GM21619 (cell line): ENCODE measurements around the gene FKBP8.
"Not testable (repeated sequence)": the region's sequence is repeated elsewhere in the genome, so short reads cannot be mapped to it uniquely, and the experiment has no call there.

Experiments
- ATAC-seq: cut with Tn5 transposase; IDR thresholded peaks from one replicate; pipeline ENCODE4 v1.9.1; 2021; ENCODE audit not compliant: unreplicated experiment

FKBP8 gene

DNA sequence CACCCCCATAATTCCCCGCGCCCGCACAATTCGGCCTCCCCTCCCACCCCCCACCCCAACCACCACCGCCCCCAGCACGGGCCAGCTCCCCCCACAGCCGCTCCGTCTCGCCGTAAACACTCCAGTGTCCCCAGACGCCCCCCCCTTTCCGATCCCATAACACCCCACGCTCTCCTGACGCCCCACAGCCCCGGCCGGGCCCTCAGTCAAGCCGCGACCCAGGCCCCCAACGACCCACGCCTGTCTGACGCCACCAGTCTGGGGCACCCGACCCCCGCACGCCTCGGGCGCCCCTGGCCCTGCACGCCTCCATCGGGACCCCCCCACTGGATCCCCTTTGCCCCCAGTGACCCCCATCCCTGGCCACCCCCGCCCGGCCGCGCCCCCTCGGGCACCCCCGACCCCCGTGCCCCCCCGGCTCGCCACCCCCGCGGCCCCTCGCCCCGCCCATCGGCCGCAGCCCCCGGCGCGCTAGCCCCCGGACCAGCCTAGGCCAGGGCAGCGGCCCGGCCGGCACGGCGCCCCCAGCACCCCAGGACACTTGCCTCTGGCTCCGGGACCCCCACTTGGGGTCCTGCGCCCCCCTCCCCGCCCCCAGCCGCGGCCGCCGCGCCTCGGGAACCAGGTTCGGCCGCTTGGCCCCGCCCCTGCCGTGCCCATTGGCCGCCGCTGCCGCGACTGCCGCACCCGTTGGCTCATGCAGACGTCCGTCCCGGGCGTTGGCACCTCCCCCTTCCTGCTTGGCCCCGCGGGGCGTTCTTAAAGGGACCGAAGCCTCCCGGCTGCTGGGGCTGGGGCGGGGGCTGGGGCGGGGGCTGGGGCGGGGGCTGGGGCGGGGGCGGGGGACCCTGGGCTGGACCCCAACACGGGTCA, at the start of gene FKBP8:
FKBP8 (minus strand) TSS at position 633 of the 873 bp plus-strand sequence. CDS start 1,603 bp downstream, outside the sequence.
- ATAC-seq: peak; percentile 83

DNA sequence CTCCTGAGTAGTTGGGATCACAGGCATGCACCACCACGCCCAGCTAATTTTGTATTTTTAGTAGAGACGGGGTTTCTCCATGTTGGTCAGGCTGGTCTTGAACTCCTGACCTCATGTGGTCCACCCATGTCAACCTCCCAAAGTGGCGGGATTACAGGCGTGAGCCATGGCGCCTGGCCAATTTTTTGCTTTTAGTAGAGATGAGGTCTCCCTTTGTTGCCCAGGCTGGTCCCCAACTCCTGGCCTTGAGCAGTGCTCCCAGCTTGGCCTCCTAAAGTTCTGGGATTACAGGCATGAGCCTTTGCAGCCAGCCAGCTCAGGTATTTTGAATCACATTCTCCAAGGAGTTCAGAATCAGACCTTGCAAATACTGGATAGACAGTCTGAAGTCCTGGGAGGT, 49.4 kb upstream of the FKBP8 start:
- not testable (repeated sequence) for ATAC-seq

DNA sequence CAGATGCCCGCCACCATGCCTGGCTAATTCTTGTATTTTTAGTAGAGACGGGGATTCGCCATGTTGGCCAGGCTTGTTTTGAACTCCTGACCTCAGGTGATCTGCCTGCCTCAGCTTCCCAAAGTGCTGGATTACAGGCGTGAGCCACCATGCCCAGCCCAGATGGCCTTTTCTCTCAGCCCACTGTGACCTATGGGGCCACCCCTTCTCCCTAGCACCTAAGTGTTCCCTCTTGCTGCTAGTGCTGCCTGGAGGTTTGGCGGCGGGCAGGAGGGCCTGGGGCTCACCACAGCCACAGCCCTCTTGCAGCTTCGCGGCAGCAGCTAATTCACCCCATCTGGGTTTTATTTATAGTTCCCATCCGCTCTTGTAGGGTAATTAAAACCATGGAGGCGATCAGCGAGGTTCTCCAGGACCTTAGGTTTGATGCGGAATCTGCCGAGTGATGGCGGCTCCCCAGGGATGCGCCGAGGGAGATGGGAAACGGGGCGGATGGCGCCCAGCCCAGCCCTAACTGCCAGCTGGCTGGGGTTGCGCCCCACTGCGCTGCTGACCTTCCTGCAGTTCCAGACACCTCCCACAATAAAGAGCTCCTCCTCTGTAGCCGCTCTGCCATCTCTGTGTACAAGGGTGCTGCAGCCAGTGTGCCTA, 48.5 kb upstream of the FKBP8 start:
- ATAC-seq: no peak

DNA sequence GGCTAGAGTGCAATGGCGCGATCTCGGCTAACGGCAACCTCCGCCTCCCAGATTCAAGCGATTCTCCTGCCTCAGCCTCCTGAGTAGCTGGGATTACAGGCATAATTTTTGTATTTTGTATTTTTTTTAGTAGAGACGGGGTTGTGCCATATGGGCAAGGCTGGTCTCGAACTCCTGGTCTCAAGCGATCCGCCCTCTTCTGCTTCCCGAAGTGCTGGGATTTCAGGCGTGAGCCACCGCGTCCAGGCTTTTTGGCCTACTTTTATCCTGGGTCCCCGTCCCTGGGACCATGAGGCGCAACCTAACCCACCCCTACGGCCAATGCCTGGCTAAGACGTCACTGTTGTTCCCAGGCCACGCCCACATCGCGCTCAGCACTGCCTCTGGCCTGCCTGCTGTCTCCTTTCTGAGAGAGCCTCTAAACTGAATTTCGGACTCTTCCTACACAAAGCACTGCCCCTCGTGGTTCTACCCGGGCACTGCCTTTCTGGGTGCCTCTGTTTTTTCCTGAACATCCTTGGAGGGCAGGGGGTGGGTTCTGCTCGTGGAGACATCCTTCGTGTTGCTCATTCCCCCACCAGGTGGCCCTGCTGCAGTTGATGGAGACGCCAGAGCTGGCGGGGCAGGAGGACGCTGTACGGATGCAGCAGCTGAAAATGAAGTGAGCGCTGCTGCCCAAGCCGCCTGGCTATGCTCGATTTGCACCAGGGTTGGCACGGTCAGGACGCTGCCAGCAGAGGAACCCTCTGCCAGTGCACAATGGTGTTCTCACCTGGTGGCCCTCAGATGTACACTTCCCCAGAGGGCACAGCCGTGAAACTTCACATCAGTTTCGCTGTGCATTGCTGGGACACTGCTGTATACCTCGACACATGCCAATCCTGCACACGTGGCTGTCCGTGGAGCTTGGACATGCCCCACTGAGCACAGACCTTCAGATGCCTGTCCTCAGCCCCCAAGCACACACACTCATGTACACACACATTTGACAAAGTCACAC, 47.2 kb upstream of the FKBP8 start:
- ATAC-seq: no peak

DNA sequence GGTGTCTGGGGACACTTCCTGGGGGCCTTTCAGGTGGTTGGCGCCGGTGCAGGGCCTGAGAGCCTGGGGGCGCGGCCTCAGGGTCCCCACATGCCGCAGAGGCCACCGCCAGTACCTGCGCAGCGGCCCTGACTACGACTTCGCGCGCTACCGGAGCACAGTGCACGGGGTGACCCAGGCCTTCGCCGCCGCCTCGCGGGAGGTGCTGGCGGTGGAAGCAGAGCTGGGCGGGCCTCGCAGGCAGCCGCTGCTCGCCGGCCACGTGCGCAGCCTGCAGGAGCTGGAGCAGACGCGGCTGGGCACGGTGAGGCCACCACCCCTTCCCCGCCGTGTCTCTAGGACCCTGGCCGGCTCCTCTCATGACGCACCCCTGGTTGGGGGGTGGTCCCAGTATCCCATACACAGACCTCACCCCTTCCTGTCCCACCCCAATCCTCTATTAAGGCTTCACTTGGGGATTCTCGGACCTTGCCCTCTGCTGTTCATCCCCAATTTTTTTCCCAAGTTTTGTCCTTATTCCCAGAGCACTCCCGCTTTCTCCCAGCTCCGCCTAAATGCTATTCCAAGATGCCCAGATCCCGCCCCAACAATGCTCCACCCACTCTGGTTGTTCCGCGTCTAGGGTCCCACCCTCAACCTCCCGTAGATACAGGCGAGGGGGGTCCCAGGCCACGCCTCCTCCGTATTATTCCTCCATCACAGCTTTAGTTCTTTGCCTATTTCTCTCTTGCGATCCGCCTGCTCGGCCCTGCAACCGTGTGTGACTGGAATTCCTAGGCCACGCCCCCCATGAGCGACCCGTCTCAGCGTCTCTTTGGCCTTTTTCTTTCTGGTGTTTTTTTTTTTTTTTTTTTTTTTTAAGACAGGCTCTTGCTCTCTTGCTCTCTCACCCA, 46.3 kb upstream of the FKBP8 start:
- peak; percentile 20 for ATAC-seq

DNA sequence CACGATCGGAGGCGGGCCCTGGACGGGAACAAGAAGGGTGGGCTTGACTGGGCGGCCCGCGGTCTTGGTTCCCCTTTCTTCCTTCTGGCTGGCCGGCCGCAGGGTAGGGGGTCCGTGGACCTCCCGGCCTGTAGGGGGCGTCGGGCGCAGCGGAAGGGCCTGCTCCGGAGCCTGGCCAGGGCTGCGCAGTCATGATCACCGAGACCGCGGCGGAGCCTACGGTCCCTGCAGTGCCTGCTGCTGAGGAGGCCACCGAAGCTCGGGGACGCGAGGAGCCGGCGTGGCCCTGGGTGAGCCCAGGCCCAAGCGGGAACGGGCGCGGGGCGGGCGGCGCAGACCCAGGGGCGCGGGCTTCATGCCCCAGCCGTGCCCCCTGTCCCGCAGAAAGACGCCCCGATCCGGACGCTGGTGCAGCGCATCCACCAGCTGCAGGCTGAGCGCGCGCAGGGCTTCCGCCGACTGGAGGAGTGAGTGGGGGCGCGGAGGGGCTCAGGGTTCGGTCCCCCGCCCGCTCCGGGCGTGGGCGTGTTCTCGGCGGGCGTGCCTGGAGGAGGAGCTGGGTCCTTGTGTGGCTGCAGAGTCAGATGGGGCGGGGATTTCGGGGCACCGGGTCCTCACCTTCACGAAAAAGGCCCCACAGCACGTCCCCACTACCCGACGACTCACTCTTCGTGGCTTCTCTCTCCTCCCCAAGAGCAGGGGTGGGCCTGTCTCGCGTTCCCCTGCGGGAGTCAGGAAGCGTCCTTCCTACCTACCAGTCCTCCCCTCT, 45.4 kb upstream of the FKBP8 start, which contains the start of gene REX1BD:
REX1BD (plus strand) TSS at position 188 of the 769 bp plus-strand sequence; CDS start at position 192, 4 bp downstream.
- peak; percentile 64 for ATAC-seq

DNA sequence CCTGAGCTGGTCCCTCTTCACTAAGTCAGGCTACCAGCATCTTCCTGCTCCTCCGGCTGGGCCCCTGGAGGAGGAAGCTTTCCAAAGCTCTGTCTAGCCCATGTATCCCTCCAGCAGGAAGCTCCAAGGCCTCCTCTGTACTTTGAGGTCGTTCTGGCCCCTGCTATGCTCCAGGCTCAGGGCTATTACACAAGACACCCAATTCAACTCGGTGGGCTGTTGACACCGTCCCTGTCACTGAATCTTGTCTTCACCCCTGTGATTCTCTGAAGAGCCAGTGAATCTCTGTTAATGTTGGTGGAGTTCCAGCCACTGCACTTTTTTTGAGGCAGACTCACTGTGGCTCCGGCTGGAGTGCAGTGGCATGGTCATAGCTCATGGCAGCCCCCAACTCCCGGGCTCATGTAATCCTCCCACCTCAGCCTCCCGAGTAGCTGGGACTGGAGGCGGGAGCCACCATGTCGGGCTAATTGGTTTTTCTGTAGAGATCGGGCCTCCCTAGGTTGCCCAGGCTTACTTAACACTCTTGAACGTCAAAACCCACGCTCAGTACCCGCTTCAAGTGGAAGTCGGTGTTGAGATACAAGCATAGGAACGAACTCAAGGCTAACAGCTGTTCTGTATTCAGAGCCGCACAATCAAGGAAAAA, 44.7 kb upstream of the FKBP8 start:
- ATAC-seq: no peak

DNA sequence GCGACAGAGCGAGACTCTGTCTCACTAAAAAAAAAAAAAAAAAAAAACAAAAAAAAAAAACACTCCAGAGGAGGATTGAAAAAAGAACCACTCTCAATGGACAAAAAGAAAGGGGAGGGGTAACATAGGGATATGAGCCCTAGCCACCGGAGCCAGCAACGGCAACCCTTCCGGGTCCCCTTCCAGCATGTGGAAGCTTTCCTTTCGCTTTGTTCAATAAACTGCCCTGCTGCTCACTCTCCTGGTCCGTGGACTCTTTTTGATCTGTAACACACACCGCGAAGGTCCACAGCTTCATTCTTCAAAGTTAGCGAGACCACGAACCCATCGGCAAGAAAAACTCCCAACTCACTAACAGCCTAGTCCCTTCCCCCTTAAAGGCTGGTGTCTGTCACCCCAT, 44.2 kb upstream of the FKBP8 start:
- no peak for ATAC-seq

DNA sequence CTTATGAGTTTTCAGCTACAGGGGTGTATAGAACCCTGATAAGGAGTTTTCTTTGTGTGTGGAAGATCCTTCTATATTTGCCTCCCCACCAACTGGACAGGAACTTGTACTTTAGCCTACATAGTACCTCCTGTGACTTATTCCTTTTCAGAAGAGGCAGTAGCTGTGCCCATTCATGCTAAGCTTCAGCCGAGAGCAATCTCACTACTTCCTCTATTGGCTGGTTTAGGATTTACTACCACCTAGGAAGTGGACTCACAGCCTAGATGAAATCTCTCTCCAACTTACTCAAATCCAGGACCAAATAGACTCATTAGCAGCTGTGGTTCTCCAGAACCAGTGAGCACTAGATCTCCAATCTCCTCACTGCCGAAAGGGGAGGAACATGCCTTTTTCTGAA, 42.9 kb upstream of the FKBP8 start:
- ATAC-seq: no peak

DNA sequence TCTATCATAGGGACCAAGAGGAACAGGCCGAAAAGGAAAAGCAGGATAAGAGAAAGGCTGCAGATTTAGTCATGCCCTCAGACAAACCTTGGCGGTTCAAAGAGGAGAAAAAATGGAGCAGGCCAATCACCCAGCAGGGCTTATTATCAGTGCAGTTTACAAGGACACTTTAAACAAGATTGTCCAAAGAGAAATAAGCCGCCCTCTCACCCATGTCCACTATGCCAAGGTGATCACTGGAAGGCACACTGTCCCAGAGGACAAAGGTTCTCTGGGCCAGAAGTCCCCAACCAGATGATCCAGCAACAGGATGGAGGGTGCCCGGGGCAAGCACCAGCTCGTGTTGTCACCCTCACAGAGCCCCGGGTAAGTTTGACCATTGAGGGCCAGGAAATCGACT, 36.9 kb upstream of the FKBP8 start:
- no peak for ATAC-seq

DNA sequence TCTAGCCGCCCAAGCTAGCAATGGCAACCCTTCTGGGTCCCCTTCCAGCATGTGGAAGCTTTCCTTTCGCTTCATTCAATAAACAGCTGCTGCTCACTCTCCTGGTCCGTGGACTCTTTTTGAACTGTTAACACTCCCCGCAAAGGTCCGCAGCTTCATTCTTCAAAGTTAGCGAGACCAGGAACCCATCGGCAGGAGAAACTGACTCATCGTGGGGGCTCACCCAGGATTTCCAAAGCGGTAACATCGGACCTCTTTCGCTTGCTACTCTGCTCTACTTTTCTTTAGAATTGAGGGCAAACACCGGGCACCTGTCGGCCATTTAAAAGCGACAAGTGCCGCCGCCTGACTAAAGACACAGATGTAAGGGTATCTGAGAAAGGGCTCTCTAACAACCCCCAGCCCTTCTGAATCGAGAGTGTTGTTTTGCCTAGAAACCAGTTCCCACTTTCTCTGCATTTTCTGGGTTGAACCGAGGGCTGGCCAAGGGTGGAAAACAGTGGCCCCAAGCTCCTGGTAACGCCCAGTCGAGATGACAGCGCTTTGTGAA, 34.1 kb upstream of the FKBP8 start:
- no peak for ATAC-seq

DNA sequence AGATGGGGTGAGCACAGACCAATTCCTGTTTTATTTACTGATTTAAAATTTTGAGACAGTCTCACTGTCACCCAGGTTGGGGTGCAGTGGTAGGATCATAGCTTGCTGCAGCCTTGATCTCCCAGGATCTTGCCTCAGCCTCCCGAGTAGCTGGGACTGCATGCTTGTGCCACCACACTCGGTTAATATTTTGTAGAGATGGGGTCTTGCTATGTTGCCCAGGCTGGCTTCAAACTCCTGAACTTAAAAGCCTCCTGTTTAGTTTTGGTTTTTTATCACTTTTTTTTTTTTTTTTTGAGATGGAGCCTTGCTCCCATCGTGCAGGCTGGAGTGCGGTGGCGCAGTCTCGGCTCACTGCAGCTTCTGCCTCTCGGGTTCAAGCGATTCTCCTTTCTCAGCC, 33.0 kb upstream of the FKBP8 start:
- no peak for ATAC-seq

DNA sequence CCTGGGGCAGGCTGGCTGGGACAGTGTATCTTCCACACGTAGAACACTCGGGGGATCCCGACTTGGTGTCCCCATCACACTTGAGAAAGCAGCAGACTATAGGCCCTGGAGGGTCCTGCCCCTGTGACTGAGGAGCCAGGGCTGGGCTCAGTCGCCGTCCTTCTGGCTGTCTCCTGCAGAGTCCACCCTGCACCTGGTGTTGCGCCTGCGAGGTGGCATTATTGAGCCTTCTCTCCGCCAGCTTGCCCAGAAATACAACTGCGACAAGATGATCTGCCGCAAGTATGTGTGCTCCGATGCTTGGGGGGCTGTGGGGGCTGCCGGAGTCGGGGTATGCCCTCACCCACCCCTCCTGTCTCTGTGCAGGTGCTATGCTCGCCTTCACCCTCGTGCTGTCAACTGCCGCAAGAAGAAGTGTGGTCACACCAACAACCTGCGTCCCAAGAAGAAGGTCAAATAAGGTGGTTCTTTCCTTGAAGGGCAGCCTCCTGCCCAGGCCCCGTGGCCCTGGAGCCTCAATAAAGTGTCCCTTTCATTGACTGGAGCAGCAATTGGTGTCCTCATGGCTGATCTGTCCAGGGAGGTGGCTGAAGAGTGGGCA, 31.4 kb upstream of the FKBP8 start:
- no peak for ATAC-seq

DNA sequence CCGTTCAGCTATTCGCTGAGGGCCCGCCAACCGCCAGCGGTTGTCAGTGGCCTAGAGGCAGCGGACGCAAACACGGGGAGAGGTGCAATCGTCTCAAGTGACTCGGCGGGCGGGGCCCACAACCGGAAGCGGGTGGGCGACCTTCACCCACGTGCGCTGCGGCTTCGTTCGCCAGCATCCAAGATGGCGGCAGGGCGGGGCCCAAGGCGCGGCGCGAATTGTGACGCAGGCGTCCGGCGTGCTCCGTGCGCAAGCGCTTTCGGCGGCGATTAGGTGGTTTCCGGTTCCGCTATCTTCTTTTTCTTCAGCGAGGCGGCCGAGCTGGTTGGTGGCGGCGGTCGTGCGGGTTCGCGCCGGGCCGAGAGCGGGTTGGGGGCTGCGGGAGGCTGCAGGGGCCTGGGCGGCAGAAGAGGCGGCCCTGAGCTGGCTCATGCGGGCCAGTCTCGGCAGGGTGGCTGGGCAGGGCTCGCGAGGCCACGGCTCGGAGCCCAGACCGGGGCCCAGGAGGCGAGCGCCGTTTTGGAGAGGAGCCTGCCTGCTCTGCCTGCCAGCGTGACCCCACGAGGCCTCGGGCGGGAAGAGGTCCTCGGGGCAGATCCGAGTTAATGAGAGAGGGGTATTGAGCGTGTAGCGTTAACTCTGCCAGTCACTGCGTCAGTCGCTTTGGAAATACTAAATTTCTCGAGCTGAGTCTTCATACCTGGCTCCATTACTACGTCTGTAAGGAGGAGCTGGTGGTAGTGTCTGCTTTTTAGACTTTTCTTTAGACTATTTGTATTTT, 28.4 kb upstream of the FKBP8 start, which contains the start of gene UBA52:
UBA52 (plus strand) TSS at position 294 of the 781 bp plus-strand sequence. CDS start 1,444 bp downstream, outside the sequence.
- peak; percentile 85 for ATAC-seq

DNA sequence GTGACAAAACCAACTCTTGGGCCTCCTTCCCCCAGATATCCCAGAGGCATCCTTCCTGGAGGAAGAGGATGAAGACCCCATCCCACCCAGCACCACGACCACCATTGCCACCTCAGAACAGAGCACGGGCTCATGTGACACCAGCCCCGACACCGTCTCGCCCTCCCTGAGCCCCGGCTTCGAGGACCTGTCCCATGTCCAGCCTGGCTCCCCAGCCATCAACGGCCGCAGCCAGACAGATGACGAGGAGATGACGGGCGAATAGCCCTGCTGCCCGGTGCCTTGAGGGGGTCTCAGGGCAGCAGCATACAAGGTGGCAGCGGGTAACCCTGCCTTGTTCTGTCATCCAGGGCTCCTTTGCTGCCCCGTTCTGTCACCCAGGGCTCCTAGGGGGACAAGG, 25.0 kb upstream of the FKBP8 start:
- ATAC-seq: no peak

DNA sequence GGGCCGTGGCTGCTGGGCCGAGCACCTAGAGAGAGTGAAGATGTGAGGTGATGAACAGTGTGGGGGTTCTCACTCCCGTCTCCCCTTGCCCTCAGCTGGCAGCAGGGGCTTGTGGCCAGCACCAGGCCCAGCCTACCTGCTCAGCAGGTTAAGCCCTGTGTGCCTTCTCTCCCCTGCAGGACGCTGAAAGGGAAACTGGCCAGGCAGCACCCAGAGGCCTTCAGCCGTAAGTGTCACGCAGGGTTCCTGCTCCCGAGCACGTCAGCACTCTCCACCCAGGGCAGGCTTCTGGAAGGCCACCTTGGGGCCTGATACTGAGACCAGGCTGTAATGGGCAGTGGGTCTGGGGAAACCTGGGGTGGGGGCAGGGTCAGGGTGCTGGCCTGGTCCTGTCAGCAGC, 23.6 kb upstream of the FKBP8 start:
- no peak for ATAC-seq

DNA sequence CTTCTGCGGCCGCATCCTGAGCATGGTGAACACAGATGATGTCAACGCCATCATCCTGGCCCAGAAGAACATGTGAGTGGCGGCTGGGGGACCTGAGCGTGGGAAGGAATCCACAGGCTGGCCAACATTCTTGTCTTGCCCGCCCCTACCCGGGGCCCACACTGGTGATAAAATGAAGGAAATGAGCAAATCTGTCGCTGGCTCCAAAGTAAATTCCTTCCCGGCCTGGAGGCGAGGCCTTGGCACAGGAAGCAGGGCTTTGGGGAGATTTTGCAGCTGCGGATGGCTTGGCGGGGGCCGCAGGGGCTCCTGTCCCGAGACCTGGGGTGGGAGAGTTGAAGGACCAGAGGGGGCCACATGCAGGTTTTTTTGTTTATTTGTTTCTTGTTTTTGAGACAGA, 18.7 kb upstream of the FKBP8 start:
- ATAC-seq: no peak
